Upper lobe of left lung (tissue), 4 donors: ENCODE data around the gene PMVK.

Experiments
- POLR2A ChIP-seq, 4 donors: fragments of 450-650 bp; IDR thresholded peaks; one replicate each; pipeline ENCODE4 v1.5.1; 2016 to 2017; ENCODE audit warnings: antibody characterized with exemption in 4 of 4, mild to moderate bottlenecking in 2 of 4
- TF ChIP-seq, protein P1 (sequence below), 6 experiments: fragments of 450-650 bp in 4 of 6; fragments of 200-600 bp in 2 of 6; sonication (generic) in 2 of 6; IDR thresholded peaks; one replicate each; pipeline ENCODE4 v1.5.1; 2016 to 2019; ENCODE audit warnings: antibody characterized with exemption in 6 of 6

DNA sequence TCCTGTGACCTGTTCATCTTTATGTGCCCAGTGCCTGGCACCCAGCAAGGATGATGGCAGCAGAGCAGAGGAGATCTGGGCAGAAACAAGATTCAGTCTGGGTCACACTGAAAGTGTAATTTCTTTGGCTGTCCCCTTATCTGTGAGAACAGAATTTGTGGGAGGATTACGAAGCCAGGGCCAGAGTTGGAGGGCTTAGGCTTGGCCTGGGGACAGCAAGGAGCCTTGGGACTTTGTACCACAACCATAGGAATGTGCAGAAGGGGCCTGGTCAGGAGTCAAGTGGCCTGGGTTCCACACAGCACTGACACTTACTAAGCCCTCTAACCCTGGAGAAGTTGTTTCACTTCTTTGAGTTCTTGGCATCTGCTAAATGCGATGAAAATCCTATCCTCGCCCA is 12.8 kb downstream of the PMVK start:
- TF ChIP-seq, protein P1, sequence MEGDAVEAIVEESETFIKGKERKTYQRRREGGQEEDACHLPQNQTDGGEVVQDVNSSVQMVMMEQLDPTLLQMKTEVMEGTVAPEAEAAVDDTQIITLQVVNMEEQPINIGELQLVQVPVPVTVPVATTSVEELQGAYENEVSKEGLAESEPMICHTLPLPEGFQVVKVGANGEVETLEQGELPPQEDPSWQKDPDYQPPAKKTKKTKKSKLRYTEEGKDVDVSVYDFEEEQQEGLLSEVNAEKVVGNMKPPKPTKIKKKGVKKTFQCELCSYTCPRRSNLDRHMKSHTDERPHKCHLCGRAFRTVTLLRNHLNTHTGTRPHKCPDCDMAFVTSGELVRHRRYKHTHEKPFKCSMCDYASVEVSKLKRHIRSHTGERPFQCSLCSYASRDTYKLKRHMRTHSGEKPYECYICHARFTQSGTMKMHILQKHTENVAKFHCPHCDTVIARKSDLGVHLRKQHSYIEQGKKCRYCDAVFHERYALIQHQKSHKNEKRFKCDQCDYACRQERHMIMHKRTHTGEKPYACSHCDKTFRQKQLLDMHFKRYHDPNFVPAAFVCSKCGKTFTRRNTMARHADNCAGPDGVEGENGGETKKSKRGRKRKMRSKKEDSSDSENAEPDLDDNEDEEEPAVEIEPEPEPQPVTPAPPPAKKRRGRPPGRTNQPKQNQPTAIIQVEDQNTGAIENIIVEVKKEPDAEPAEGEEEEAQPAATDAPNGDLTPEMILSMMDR (IDR thresholded peaks at IDR 0.05), result no peak
- TF ChIP-seq POLR2A (IDR thresholded peaks at IDR 0.05), result no peak
